Adrenal gland (tissue), 12 donors: ENCODE measurements around the gene TAS2R42. TPM values are rescaled to one million over a fixed set of nuclear protein-coding genes. Genes with fewer than 3 reads are reported as not detected.

Source experiments
- DNase-seq, 7 donors: peaks; one replicate each; pipeline ENCODE4 v3.0.0-alpha.2; 2019 to 2020
- H3K27ac ChIP-seq, 5 donors: fragments of 200-600 bp; sonication (generic) in 4 of 5; 1 replicate in 3 of 5; 2 replicates in 2 of 5; pipeline versions ENCODE4 v1.5.1 to v1.8.0; 2016 to 2020; ENCODE audit warnings: mild to moderate bottlenecking in 1 of 5
- H3K27me3 ChIP-seq: fragments of 200-600 bp; 2 replicates; pipeline ENCODE4 v1.8.0; 2021
- H3K36me3 ChIP-seq, 2 donors: fragments of 200-600 bp; replicated peaks in 1 of 2; 1 replicate in 1 of 2; 2 replicates in 1 of 2; pipeline versions ENCODE4 v1.5.1 to v1.8.0; 2018 to 2022
- H3K4me1 ChIP-seq, 2 donors: fragments of 200-600 bp; replicated peaks in 1 of 2; 1 replicate in 1 of 2; 2 replicates in 1 of 2; pipeline versions ENCODE4 v1.5.1 to v1.8.0; 2018 to 2021
- H3K4me3 ChIP-seq, 4 donors: fragments of 200-600 bp; sonication (generic) in 3 of 4; one replicate each; pipeline ENCODE4 v1.5.1; 2016 to 2018
- H3K9me3 ChIP-seq, 3 donors: fragments of 200-600 bp; sonication (generic) in 1 of 3; replicated peaks in 1 of 3; 1 replicate in 2 of 3; 2 replicates in 1 of 3; pipeline versions ENCODE4 v1.5.1 to v1.8.0; 2016 to 2021
- CTCF ChIP-seq, 6 experiments: fragments of 450-650 bp in 4 of 6; fragments of 200-600 bp in 2 of 6; sonication (generic) in 1 of 6; IDR thresholded peaks; 1 replicate in 5 of 6; 2 replicates in 1 of 6; pipeline versions ENCODE4 v1.5.1 to v1.8.0; 2016 to 2021; ENCODE audit warnings: antibody characterized with exemption in 6 of 6, mild to moderate bottlenecking in 2 of 6, moderate library complexity in 1 of 6
- POLR2A ChIP-seq, 2 donors: fragments of 450-650 bp; IDR thresholded peaks; one replicate each; pipeline ENCODE4 v1.6.1; 2017; ENCODE audit warnings: antibody characterized with exemption in 2 of 2, mild to moderate bottlenecking in 2 of 2, moderate library complexity in 1 of 2
- WGBS, 4 donors: extraction: QIAGEN DNeasy Blood & Tissue Kit in 2 of 4; methylation state at CpG; one replicate each; pipeline versions ENCODE4 v1.1.5 to v1.1.7; 2013 to 2017; 5-methylcytosine and 5-hydroxymethylcytosine counted together
- intact Hi-C, 2 donors: fragments of 100-400 bp; cut with DNase I; formaldehyde crosslinking; loops; one replicate each; pipeline versions ENCODE4 v1.14.1 to v1.15.0; 2022 to 2023
- polyA plus RNA-seq, 3 donors: library from polyadenylated mRNA; stranded (reverse); fragments of 200-250 nt in 2 of 3; fragments of 350-450 nt in 1 of 3; fragmentation: Illumina TruSeq in 1 of 3; extraction: RNeasy Lipid Tissue Mini Kit (QIAGEN cat#74804) in 1 of 3; gene quantifications; one replicate each; pipeline ENCODE4 v1.2.3, GENCODE V29; 2013 to 2014
- total RNA-seq, 9 donors: library from RNA; depleted of rRNA in 4 of 9; stranded (reverse); fragments of >200 nt in 4 of 9; fragments of 120-200 nt in 1 of 9; fragmentation: NEBNext Ultra II Directional in 1 of 9; extraction: Animal tissue kit (Norgen Biotek cat#: 25700) in 1 of 9; gene quantifications; one replicate each; pipeline versions ENCODE4 v1.1.0 to v1.2.4, GENCODE V29; 2013 to 2023
- donor health status: healthy with polysubstance abuse.
- donor health status: Bipolar disorder and iron deficiency.
- donor health status: DM: yes; HTN: yes; CAD: no.
- donor health status: DM: no; HTN: no; CAD: no.
- donor health status: DM: no; HTN: no; CAD: no.
- donor health status: DM: yes; HTN: yes; CAD: no.

The TAS2R42 gene
- total and polyA plus RNA-seq, 12 donors = not detected

GRCh38 chr12:11136075-11136474, 50.7 kb downstream of the TAS2R42 start:
- H3K27me3 ChIP-seq = no peaks in the 10 kb centered on the region
- H3K4me1 ChIP-seq = peaks cover 0 to 13% of the 10 kb centered on the region in 2 donors
- DNase-seq = no peak
- intact Hi-C loops = no loop called here
- no peaks in the 10 kb centered on the region for H3K36me3 ChIP-seq
- H3K27ac ChIP-seq = no peak overlapping the region
- 40 to 75% (median 65%) methylated on average over 2 of the region's 2 CpGs for WGBS, 4 donors
- no peaks in the 10 kb centered on the region for H3K9me3 ChIP-seq
- TF ChIP-seq CTCF (IDR thresholded peaks at IDR 0.05) = no peak
- TF ChIP-seq POLR2A (IDR thresholded peaks at IDR 0.05) = no peak
- no peak overlapping the region for H3K4me3 ChIP-seq

Other genes starting within 250 kb of the TAS2R42 start
- 10 to 100 TPM in 3 of 9 donors, 1 to 10 TPM in 6; 1.1 to 16.3 (median 3.0) TPM for gene TAS2R14, start 247.7 kb downstream of the TAS2R42 start, total RNA-seq
- gene TAS2R14, start 247.7 kb downstream of the TAS2R42 start, polyA plus RNA-seq = 1 to 10 TPM in 2 of 3 donors, under 1 TPM in 1; 0.80 to 2.0 (median 1.6) TPM
- 10 to 100 TPM in 1 of 9 donors, 1 to 10 TPM in 7, under 1 TPM in 1; 0.54 to 12.0 (median 1.5) TPM for gene TAS2R50, start 200.0 kb downstream of the TAS2R42 start, total RNA-seq
- not detected for gene TAS2R50, start 200.0 kb downstream of the TAS2R42 start, polyA plus RNA-seq
- gene TAS2R20, start 188.6 kb downstream of the TAS2R42 start, total RNA-seq = 10 to 100 TPM in 1 of 9 donors, 1 to 10 TPM in 6, under 1 TPM in 2; 0.69 to 10.5 (median 2.0) TPM
- under 1 TPM; 0.17 to 0.42 (median 0.24) TPM for gene TAS2R20, start 188.6 kb downstream of the TAS2R42 start, polyA plus RNA-seq
- 10 to 100 TPM in 1 of 9 donors, 1 to 10 TPM in 6, under 1 TPM in 1, not detected in 1; 0.41 to 18.9 (median 3.9) TPM for gene TAS2R19, start 164.3 kb downstream of the TAS2R42 start, total RNA-seq
- gene TAS2R19, start 164.3 kb downstream of the TAS2R42 start, polyA plus RNA-seq = under 1 TPM in 2 of 3 donors, not detected in 1; 0.48 to 0.54 TPM
- 10 to 100 TPM in 2 of 9 donors, 1 to 10 TPM in 6, not detected in 1; 1.5 to 28.5 (median 3.9) TPM for gene TAS2R31, start 155.5 kb downstream of the TAS2R42 start, total RNA-seq
- gene TAS2R31, start 155.5 kb downstream of the TAS2R42 start, polyA plus RNA-seq = under 1 TPM; 0.20 to 0.24 (median 0.20) TPM
- gene TAS2R46, start 124.6 kb downstream of the TAS2R42 start, total RNA-seq = 1 to 10 TPM in 5 of 9 donors, under 1 TPM in 4; 0.61 to 7.8 (median 1.6) TPM
- under 1 TPM in 1 of 3 donors, not detected in 2; 0.10 TPM for gene TAS2R46, start 124.6 kb downstream of the TAS2R42 start, polyA plus RNA-seq
- gene TAS2R43, start 94.6 kb downstream of the TAS2R42 start, total RNA-seq = 10 to 100 TPM in 1 of 9 donors, 1 to 10 TPM in 4, under 1 TPM in 3, not detected in 1; 0.28 to 17.0 (median 1.3) TPM
- gene TAS2R43, start 94.6 kb downstream of the TAS2R42 start, polyA plus RNA-seq = not detected
- gene TAS2R30, start 52.3 kb downstream of the TAS2R42 start, total RNA-seq = 10 to 100 TPM in 2 of 9 donors, 1 to 10 TPM in 7; 1.8 to 16.0 (median 3.1) TPM
- gene TAS2R30, start 52.3 kb downstream of the TAS2R42 start, polyA plus RNA-seq = under 1 TPM in 2 of 3 donors, not detected in 1; 0.07 to 0.64 TPM
- gene SMIM10L1, start 15.7 kb downstream of the TAS2R42 start, total RNA-seq = 10 to 100 TPM in 8 of 9 donors, 1 to 10 TPM in 1; 9.1 to 67.4 (median 19.7) TPM
- 10 to 100 TPM; 31.9 to 35.4 (median 32.1) TPM for gene SMIM10L1, start 15.7 kb downstream of the TAS2R42 start, polyA plus RNA-seq
- gene PRB3, start 82.8 kb upstream of the TAS2R42 start, total RNA-seq = not detected
- not detected for gene PRB3, start 82.8 kb upstream of the TAS2R42 start, polyA plus RNA-seq
- gene PRB4, start 123.5 kb upstream of the TAS2R42 start, total RNA-seq = not detected
- gene PRB4, start 123.5 kb upstream of the TAS2R42 start, polyA plus RNA-seq = not detected
- not detected for gene PRB2, start 208.6 kb upstream of the TAS2R42 start, total RNA-seq
- not detected for gene PRB2, start 208.6 kb upstream of the TAS2R42 start, polyA plus RNA-seq